Measurements from ENCODE around the gene KLHL15.

GRCh38 chrX:24005028-24005427, 22.0 kb downstream of the KLHL15 start:
- TF ChIP-seq POLR2AphosphoS5 (IDR thresholded peaks at IDR 0.05; ENCODE audit: low read depth, low read length): no peak
- no peak for TF ChIP-seq REST (IDR thresholded peaks at IDR 0.05; ENCODE audit: insufficient read depth in 1 of 2, low read depth in 2 of 2, low read length in 2 of 2)
- TF ChIP-seq TAF1 (IDR thresholded peaks at IDR 0.05; ENCODE audit: borderline replicate concordance, insufficient read depth, low read length): no peak

All from PFSK-1 (cell line).